HEK293T (cell line): ENCODE data around the gene TNFAIP6.

ENCODE experiments used
- ARNT ChIP-seq: fragments of 450-650 bp; IDR thresholded peaks from 2 replicates; pipeline ENCODE4 v1.6.1; 2017; ENCODE audit warnings: mild to moderate bottlenecking
- BHLHE40 ChIP-seq: fragments of 450-650 bp; IDR thresholded peaks from 2 replicates; pipeline ENCODE4 v1.6.1; 2016; ENCODE audit warnings: mild to moderate bottlenecking, moderate library complexity, borderline replicate concordance
- ELF4 ChIP-seq: fragments of 450-650 bp; IDR thresholded peaks from 2 replicates; pipeline ENCODE4 v1.6.1; 2017; ENCODE audit warnings: antibody characterized with exemption
- FOXA1 ChIP-seq: fragments of 450-650 bp; IDR thresholded peaks from 2 replicates; pipeline ENCODE4 v1.6.1; 2016; ENCODE audit warnings: mild to moderate bottlenecking
- FOXK2 ChIP-seq: fragments of 450-650 bp; IDR thresholded peaks from 2 replicates; pipeline ENCODE4 v1.6.1; 2016; ENCODE audit warnings: mild to moderate bottlenecking
- FOXM1 ChIP-seq: fragments of 450-650 bp; IDR thresholded peaks from 2 replicates; pipeline ENCODE4 v1.6.1; 2017; ENCODE audit warnings: mild to moderate bottlenecking, borderline replicate concordance
- L3MBTL2 ChIP-seq: fragments of 450-650 bp; conservative IDR thresholded peaks from 2 replicates; pipeline ENCODE4 v1.6.1; 2016; ENCODE audit warnings: mild to moderate bottlenecking
- LEF1 ChIP-seq: fragments of 450-650 bp; IDR thresholded peaks from 2 replicates; pipeline ENCODE4 v1.6.1; 2017; ENCODE audit warnings: mild to moderate bottlenecking, borderline replicate concordance
- NFRKB ChIP-seq: fragments of 450-650 bp; IDR thresholded peaks from 2 replicates; pipeline ENCODE4 v1.6.1; 2016; ENCODE audit warnings: mild to moderate bottlenecking, moderate library complexity
- PKNOX1 ChIP-seq: fragments of 450-650 bp; IDR thresholded peaks from 2 replicates; pipeline ENCODE4 v1.6.1; 2016
- SP1 ChIP-seq: fragments of 450-650 bp; IDR thresholded peaks from 2 replicates; pipeline ENCODE4 v1.6.1; 2017
- SUZ12 ChIP-seq: fragments of 450-650 bp; IDR thresholded peaks from 2 replicates; pipeline ENCODE4 v1.6.1; 2016; ENCODE audit warnings: mild to moderate bottlenecking
- ZNF384 ChIP-seq: fragments of 450-650 bp; IDR thresholded peaks from 2 replicates; pipeline ENCODE4 v1.6.1; 2016

- TF ChIP-seq FOXM1 (no peak), ELF4 (no peak), BHLHE40 (no peak), FOXK2 (no peak), PKNOX1 (no peak), SUZ12 (no peak), ZNF384 (no peak), ARNT (no peak), FOXA1 (no peak), SP1 (no peak), L3MBTL2 (no peak), NFRKB (no peak), LEF1 (no peak)
These were observed 23.3 kb downstream of the TNFAIP6 start for GRCh38 chr2:151380580-151381235.
